HEK293 (cell line): ENCODE data around the gene BICC1.

Experiments used
- CTCF ChIP-seq: fragments of 450-650 bp; formaldehyde crosslinking; IDR thresholded peaks from 2 replicates; pipeline ENCODE4 v1.5.1; 2016; ENCODE audit warnings: missing biosample characterization, missing genetic modification characterization
- HOXC10 ChIP-seq: sonication (generic); formaldehyde crosslinking; IDR thresholded peaks from 2 replicates; pipeline ENCODE4 v1.8.1; 2023; ENCODE audit warnings: mild to moderate bottlenecking, missing genetic modification reagents
- IKZF3 ChIP-seq: fragments of 450-650 bp; IDR thresholded peaks from 2 replicates; pipeline ENCODE4 v1.5.0; 2018; ENCODE audit warnings: missing biosample characterization, mild to moderate bottlenecking, missing genetic modification characterization, moderate library complexity
- MZF1 ChIP-seq: fragments of 450-650 bp; formaldehyde crosslinking; IDR thresholded peaks from 2 replicates; pipeline ENCODE4 v1.5.1; 2017; ENCODE audit warnings: missing biosample characterization, missing genetic modification characterization, borderline replicate concordance
- OVOL3 ChIP-seq: fragments of 450-650 bp; formaldehyde crosslinking; IDR thresholded peaks from 2 replicates; pipeline ENCODE4 v1.5.1; 2016; ENCODE audit warnings: missing biosample characterization, missing genetic modification characterization
- PRDM6 ChIP-seq: fragments of 450-650 bp; formaldehyde crosslinking; IDR thresholded peaks from 2 replicates; pipeline ENCODE4 v1.5.1; 2017; ENCODE audit warnings: missing biosample characterization, missing genetic modification characterization
- REPIN1 ChIP-seq: fragments of 450-650 bp; formaldehyde crosslinking; IDR thresholded peaks from 2 replicates; pipeline ENCODE4 v1.5.1; 2017; ENCODE audit warnings: missing biosample characterization, missing genetic modification characterization, low read depth
- SCRT1 ChIP-seq: fragments of 450-650 bp; formaldehyde crosslinking; IDR thresholded peaks from 2 replicates; pipeline ENCODE4 v1.5.1; 2016; ENCODE audit warnings: missing biosample characterization, missing genetic modification characterization, borderline replicate concordance
- SETDB1 ChIP-seq: IDR thresholded peaks from one replicate; pipeline ENCODE4 v1.6.1; 2017; ENCODE audit warnings: mild to moderate bottlenecking, low read length, moderate library complexity, mixed read lengths; ENCODE audit not compliant: insufficient read length
- SP7 ChIP-seq: fragments of 450-650 bp; formaldehyde crosslinking; IDR thresholded peaks from 2 replicates; pipeline ENCODE4 v1.5.1; 2016; ENCODE audit warnings: missing biosample characterization, missing genetic modification characterization
- TCF7L2 ChIP-seq: IDR thresholded peaks from 2 replicates; pipeline ENCODE4 v1.6.1; 2011; ENCODE audit warnings: low read depth, mild to moderate bottlenecking, inconsistent platforms, low read length, moderate library complexity, borderline replicate concordance
- YY2 ChIP-seq: fragments of 450-650 bp; formaldehyde crosslinking; IDR thresholded peaks from 2 replicates; pipeline ENCODE4 v1.5.1; 2016; ENCODE audit warnings: missing biosample characterization, missing genetic modification characterization
- ZBTB21 ChIP-seq: fragments of 450-650 bp; formaldehyde crosslinking; IDR thresholded peaks from 2 replicates; pipeline ENCODE4 v1.5.1; 2017; ENCODE audit warnings: missing biosample characterization, missing genetic modification characterization
- ZBTB26 ChIP-seq: fragments of 450-650 bp; formaldehyde crosslinking; optimal IDR thresholded peaks from 2 replicates; pipeline ENCODE3; 2016; ENCODE audit warnings: missing biosample characterization, mild to moderate bottlenecking, missing genetic modification characterization
- ZBTB6 ChIP-seq: fragments of 450-650 bp; formaldehyde crosslinking; IDR thresholded peaks from 2 replicates; pipeline ENCODE4 v1.5.1; 2017; ENCODE audit warnings: missing biosample characterization, missing genetic modification characterization
- ZBTB8A ChIP-seq: fragments of 450-650 bp; formaldehyde crosslinking; IDR thresholded peaks from 2 replicates; pipeline ENCODE4 v1.5.1; 2016; ENCODE audit warnings: missing biosample characterization, missing genetic modification characterization
- ZFHX2 ChIP-seq: fragments of 450-650 bp; formaldehyde crosslinking; conservative IDR thresholded peaks from 2 replicates; pipeline ENCODE4 v1.5.1; 2016; ENCODE audit warnings: missing biosample characterization, missing genetic modification characterization
- ZFP69B ChIP-seq: fragments of 450-650 bp; formaldehyde crosslinking; IDR thresholded peaks from 2 replicates; pipeline ENCODE4 v1.5.1; 2016; ENCODE audit warnings: missing biosample characterization, missing genetic modification characterization
- ZNF174 ChIP-seq: fragments of 450-650 bp; formaldehyde crosslinking; IDR thresholded peaks from 2 replicates; pipeline ENCODE4 v1.5.0; 2017; ENCODE audit warnings: missing biosample characterization, mild to moderate bottlenecking, missing genetic modification characterization
- ZNF175 ChIP-seq: fragments of 450-650 bp; formaldehyde crosslinking; IDR thresholded peaks from 2 replicates; pipeline ENCODE4 v1.5.1; 2016; ENCODE audit warnings: missing biosample characterization, missing genetic modification characterization
- ZNF223 ChIP-seq: fragments of 450-650 bp; formaldehyde crosslinking; IDR thresholded peaks from 2 replicates; pipeline ENCODE4 v1.5.1; 2016; ENCODE audit warnings: missing biosample characterization, missing genetic modification characterization
- ZNF354C ChIP-seq: fragments of 450-650 bp; formaldehyde crosslinking; IDR thresholded peaks from 2 replicates; pipeline ENCODE4 v1.5.1; 2016; ENCODE audit warnings: missing biosample characterization, missing genetic modification characterization, low read depth, borderline replicate concordance
- ZNF423 ChIP-seq: fragments of 450-650 bp; formaldehyde crosslinking; IDR thresholded peaks from 2 replicates; pipeline ENCODE4 v1.5.1; 2016; ENCODE audit warnings: missing biosample characterization, missing genetic modification characterization
- ZNF48 ChIP-seq: fragments of 450-650 bp; formaldehyde crosslinking; IDR thresholded peaks from 2 replicates; pipeline ENCODE4 v1.5.1; 2016; ENCODE audit warnings: missing biosample characterization, missing genetic modification characterization
- ZNF513 ChIP-seq: fragments of 450-650 bp; IDR thresholded peaks from 2 replicates; pipeline ENCODE4 v1.5.1; 2018; ENCODE audit warnings: missing biosample characterization, missing genetic modification characterization
- ZNF518A ChIP-seq: fragments of 450-650 bp; formaldehyde crosslinking; conservative IDR thresholded peaks from 2 replicates; pipeline ENCODE4 v1.5.1; 2016; ENCODE audit warnings: low read depth, missing biosample characterization, missing genetic modification characterization
- ZNF837 ChIP-seq: fragments of 450-650 bp; formaldehyde crosslinking; IDR thresholded peaks from 2 replicates; pipeline ENCODE4 v1.5.1; 2016; ENCODE audit warnings: missing biosample characterization, missing genetic modification characterization
- ZXDB ChIP-seq: fragments of 450-650 bp; formaldehyde crosslinking; IDR thresholded peaks from 2 replicates; pipeline ENCODE4 v1.5.1; 2016; ENCODE audit warnings: missing biosample characterization, missing genetic modification characterization

Gene BICC1

GRCh38 chr10:58512491-58513187 lies at the start of gene BICC1 (continued):
- TF ChIP-seq ZBTB26 (tag by site-specific recombination) (peak; percentile 64), ZNF175 (tag by site-specific recombination) (no peak), YY2 (tag by site-specific recombination) (no peak), ZFP69B (peak; percentile 63; the same call in 1 of the 2 replicates), REPIN1 (tag by site-specific recombination) (no peak), ZNF223 (tag by site-specific recombination) (no peak), ZNF837 (tag by site-specific recombination) (no peak), ZNF518A (tag by site-specific recombination) (no peak), SCRT1 (no peak), HOXC10 (CRISPR knock-in tag) (no peak), ZBTB6 (no peak), ZNF354C (no peak), ZBTB21 (no peak), SP7 (tag by site-specific recombination) (peak; percentile 79), SETDB1 (no peak), ZNF174 (tag by site-specific recombination) (no peak), MZF1 (no peak), ZFHX2 (peak; percentile 52; the same call in 1 of the 2 replicates), ZNF48 (no peak), ZBTB8A (tag by site-specific recombination) (no peak; the same call in 1 of the 2 replicates), ZNF513 (tag by site-specific recombination) (no peak), ZXDB (tag by site-specific recombination) (peak; percentile 82), OVOL3 (0 out of 2 replicates have a peak, but pooled peaks have one; percentile 32), IKZF3 (tag by site-specific recombination) (no peak), TCF7L2 (no peak), CTCF (tag by site-specific recombination) (peak; percentile 85), PRDM6 (tag by site-specific recombination) (no peak), ZNF423 (tag by site-specific recombination) (no peak)
